Mesendoderm (in vitro differentiated cells): ENCODE data around the gene ZNF469.
A peak's percentile ranks its signal among the peaks of the same experiment; 100 is the strongest.

Experiments used
- DNase-seq: peaks from one replicate; pipeline ENCODE4 v3.0.0; 2013
- H2AK5ac ChIP-seq: 2 replicates; pipeline ENCODE4 v1.6.1; 2013; ENCODE audit warnings: low read length, inconsistent platforms
- H2BK120ac ChIP-seq: 2 replicates; pipeline ENCODE4 v1.6.1; 2013; ENCODE audit warnings: low read depth, mild to moderate bottlenecking, low read length, moderate library complexity, mixed read lengths
- H2BK15ac ChIP-seq: replicated peaks from 2 replicates; pipeline ENCODE4 v1.6.1; 2013; ENCODE audit warnings: low read depth, mild to moderate bottlenecking, moderate library complexity
- H2BK5ac ChIP-seq: 2 replicates; pipeline ENCODE4 v1.6.1; 2013; ENCODE audit warnings: low read length, inconsistent platforms
- H3K18ac ChIP-seq: 2 replicates; pipeline ENCODE4 v1.6.1; 2013; ENCODE audit warnings: mild to moderate bottlenecking, low read length, mixed read lengths
- H3K23ac ChIP-seq: one replicate; pipeline ENCODE4 v1.6.1; 2013; ENCODE audit warnings: low read length
- H3K27ac ChIP-seq: 2 replicates; pipeline ENCODE4 v1.5.1; 2013; ENCODE audit warnings: low read depth, mild to moderate bottlenecking, inconsistent platforms, low read length, moderate library complexity
- H3K27me3 ChIP-seq: 2 replicates; pipeline ENCODE4 v1.6.1; 2013; ENCODE audit warnings: low read length, control low read depth, mild to moderate bottlenecking, inconsistent platforms; ENCODE audit not compliant: insufficient read depth, poor library complexity
- H3K36me3 ChIP-seq: 2 replicates; pipeline ENCODE4 v1.6.1; 2013; ENCODE audit warnings: low read length, inconsistent platforms; ENCODE audit not compliant: control insufficient read depth, insufficient read depth
- H3K4ac ChIP-seq: one replicate; pipeline ENCODE4 v1.6.1; 2013; ENCODE audit warnings: low read depth, mild to moderate bottlenecking, low read length, moderate library complexity
- H3K4me1 ChIP-seq: 2 replicates; pipeline ENCODE4 v1.6.1; 2013; ENCODE audit warnings: low read depth, low read length, inconsistent platforms; ENCODE audit not compliant: control insufficient read depth
- H3K4me2 ChIP-seq: 2 replicates; pipeline ENCODE4 v1.6.1; 2013; ENCODE audit warnings: low read length
- H3K4me3 ChIP-seq: 2 replicates; pipeline ENCODE4 v1.5.1; 2013; ENCODE audit warnings: mild to moderate bottlenecking, low read length
- H3K56ac ChIP-seq: one replicate; pipeline ENCODE4 v1.6.1; 2013; ENCODE audit warnings: low read length
- H3K79me1 ChIP-seq: 2 replicates; pipeline ENCODE4 v1.6.1; 2013; ENCODE audit warnings: low read length, inconsistent platforms
- H3K79me2 ChIP-seq: 2 replicates; pipeline ENCODE4 v1.6.1; 2013; ENCODE audit warnings: mild to moderate bottlenecking, low read length; ENCODE audit not compliant: control insufficient read depth, insufficient read depth
- H3K9ac ChIP-seq: 2 replicates; pipeline ENCODE4 v1.6.1; 2013; ENCODE audit warnings: low read length, inconsistent platforms
- H4K5ac ChIP-seq: one replicate; pipeline ENCODE4 v1.6.1; 2013; ENCODE audit warnings: low read length
- H4K8ac ChIP-seq: one replicate; pipeline ENCODE4 v1.6.1; 2013; ENCODE audit warnings: low read depth, mild to moderate bottlenecking, control low read depth, low read length, moderate library complexity
- WGBS: extraction: QIAGEN DNeasy Blood & Tissue Kit; methylation state at CpG from one replicate; pipeline ENCODE4 v1.1.7; 2013; ENCODE audit warnings: low lambda C conversion rate, missing lambda C conversion rate; ENCODE audit not compliant: insufficient coverage; ENCODE audit errors: extremely low coverage; 5-methylcytosine and 5-hydroxymethylcytosine counted together

ZNF469 gene

DNA sequence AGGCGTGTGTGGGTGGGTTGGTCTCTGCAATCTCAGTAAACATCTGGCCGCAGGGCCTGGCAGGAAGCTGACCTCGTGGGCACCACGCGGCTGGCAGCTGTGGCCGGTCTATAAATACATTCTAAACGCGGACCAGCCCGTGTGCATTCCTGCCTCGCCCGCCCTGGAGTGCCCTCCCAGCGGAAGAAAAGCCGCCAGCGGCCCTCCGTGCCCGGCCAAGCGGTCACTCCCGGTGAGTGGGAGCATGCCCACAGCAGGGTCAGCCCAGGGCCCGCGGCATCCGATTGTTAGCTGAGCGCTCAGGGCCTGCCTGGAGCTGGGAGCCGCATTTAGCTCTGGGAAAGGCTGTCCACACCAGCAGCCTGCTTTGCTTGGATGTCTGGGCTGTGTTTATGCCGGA, 10.3 kb downstream of the ZNF469 start:
- Histone ChIP-seq H3K36me3 (no peaks in the 10 kb centered on the region), H3K4me1 (no peaks in the 10 kb centered on the region), H3K9ac (no peak overlapping the region), H3K4me2 (no peak overlapping the region), H3K79me1 (no peaks in the 10 kb centered on the region), H4K8ac (no peak overlapping the region), H3K4me3 (no peak overlapping the region), H3K56ac (no peak overlapping the region), H2BK15ac (no peak overlapping the region), H3K79me2 (no peaks in the 10 kb centered on the region), H3K18ac (no peak overlapping the region), H2BK5ac (no peak overlapping the region), H3K23ac (no peak overlapping the region), H3K4ac (no peak overlapping the region), H4K5ac (no peak overlapping the region), H3K27ac (no peak overlapping the region), H2BK120ac (no peak overlapping the region), H2AK5ac (no peak overlapping the region), H3K27me3 (no peaks in the 10 kb centered on the region)
- WGBS = no CpG with 5 or more reads among the region's 24 CpGs
- no peak for DNase-seq

DNA sequence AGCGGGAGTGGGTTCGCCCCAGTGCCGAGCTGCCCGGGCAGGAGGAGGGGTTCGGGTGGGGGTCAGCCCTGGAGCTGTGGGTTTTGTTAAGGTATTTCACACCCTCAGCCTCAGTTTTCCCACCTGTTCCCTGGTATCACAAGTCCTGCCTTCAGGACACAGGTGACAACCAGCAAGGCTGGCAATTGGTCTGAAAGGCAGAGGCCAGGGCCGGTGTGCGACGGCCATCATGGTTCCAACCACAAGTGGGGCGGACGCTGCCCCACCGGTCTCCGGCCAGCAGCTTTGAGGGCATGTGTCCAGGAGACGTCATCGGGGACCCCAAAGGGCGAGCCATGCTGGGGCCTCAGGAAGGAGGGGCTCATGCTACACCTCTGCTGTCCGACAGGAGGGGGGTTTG, 10.8 kb downstream of the ZNF469 start:
- Histone ChIP-seq H3K56ac (no peak overlapping the region), H3K4me3 (no peak overlapping the region), H2BK120ac (no peak overlapping the region), H2BK5ac (no peak overlapping the region), H3K4me2 (no peak overlapping the region), H3K79me1 (no peaks in the 10 kb centered on the region), H3K4me1 (no peaks in the 10 kb centered on the region), H3K36me3 (no peaks in the 10 kb centered on the region), H4K5ac (no peak overlapping the region), H3K27ac (no peak overlapping the region), H3K18ac (no peak overlapping the region), H3K27me3 (no peaks in the 10 kb centered on the region), H3K23ac (no peak overlapping the region), H3K79me2 (no peaks in the 10 kb centered on the region), H3K4ac (no peak overlapping the region), H3K9ac (no peak overlapping the region), H2AK5ac (no peak overlapping the region), H2BK15ac (no peak overlapping the region), H4K8ac (no peak overlapping the region)
- WGBS = no CpG with 5 or more reads among the region's 16 CpGs
- no peak for DNase-seq

DNA sequence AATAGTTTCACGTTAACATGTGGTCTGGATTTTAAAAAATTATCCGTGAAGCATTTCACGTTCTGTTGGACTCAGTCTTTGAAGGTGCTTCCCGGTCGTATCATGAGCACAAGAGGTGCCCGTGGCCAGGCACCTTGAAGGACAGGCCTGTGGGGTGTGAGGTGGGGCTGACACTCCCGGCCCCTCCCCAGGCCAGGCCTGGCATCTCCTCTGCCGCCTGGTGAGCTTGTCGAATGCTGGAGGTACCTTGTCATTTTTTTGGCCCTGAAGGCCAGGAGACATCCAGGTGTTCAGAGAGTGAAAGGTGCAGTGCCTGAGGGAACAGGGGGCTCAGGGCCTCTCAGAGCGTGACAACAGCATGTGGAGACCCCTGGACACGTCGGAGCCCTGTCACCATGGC, 11.7 kb downstream of the ZNF469 start:
- Histone ChIP-seq H3K23ac (no peak overlapping the region), H2BK5ac (no peak overlapping the region), H3K79me2 (no peaks in the 10 kb centered on the region), H3K36me3 (no peaks in the 10 kb centered on the region), H3K4ac (no peak overlapping the region), H2AK5ac (no peak overlapping the region), H3K27ac (no peak overlapping the region), H3K9ac (no peak overlapping the region), H4K8ac (no peak overlapping the region), H3K4me1 (no peaks in the 10 kb centered on the region), H3K27me3 (no peaks in the 10 kb centered on the region), H3K79me1 (no peaks in the 10 kb centered on the region), H3K4me2 (no peak overlapping the region), H3K4me3 (no peak overlapping the region), H3K56ac (no peak overlapping the region), H3K18ac (no peak overlapping the region), H2BK120ac (no peak overlapping the region), H4K5ac (no peak overlapping the region), H2BK15ac (no peak overlapping the region)
- WGBS = no CpG with 5 or more reads among the region's 12 CpGs
- no peak for DNase-seq

DNA sequence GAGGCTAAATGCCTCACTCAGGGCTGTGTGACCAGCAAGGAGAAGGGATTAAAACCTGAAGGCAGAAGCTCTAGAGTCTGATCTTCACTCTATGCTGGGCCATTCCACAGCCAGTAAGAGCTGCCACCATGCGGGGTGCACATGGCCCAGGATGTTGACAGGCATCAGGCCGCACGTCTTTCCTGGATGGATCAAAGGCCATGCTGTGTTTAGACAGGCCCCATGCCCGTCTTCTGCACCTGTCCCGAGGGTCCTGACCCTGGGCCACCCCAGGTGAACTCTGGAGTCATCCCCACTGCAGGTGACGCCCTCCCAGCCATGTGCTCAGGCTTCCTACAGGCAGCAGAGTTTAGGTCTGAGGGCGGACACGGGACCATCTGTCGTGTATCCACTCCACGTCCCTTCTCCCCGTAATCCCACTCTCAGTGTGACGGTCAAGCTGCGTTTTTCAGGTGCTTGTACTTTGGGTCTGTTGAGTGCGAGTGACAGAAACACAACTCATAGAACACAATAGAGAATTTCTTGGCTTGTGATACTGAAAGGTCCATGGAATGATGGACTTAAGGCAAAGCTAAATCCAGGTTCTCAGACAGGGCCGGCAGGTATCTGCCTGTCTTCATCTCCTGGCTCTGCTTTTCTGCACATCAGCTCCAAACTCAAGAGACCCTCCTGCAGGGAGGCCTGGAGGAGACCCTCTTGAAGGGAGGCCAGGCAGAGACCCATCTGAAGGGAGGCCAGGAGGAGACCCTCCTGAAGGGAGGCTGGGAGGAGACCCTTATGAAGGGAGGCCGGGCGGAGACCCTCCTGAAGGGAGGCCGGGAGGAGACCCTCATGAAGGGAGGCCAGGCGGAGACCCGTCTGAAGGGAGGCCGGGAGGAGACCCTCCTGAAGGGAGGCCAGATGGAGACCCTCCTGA, 13.2 kb downstream of the ZNF469 start:
- H2BK120ac ChIP-seq = no peak overlapping the region
- H3K79me2 ChIP-seq = no peaks in the 10 kb centered on the region
- no peaks in the 10 kb centered on the region for H3K36me3 ChIP-seq
- peak overlapping the region; percentile 45 for H3K23ac ChIP-seq
- H4K8ac ChIP-seq = no peak overlapping the region
- H3K27me3 ChIP-seq = no peaks in the 10 kb centered on the region
- no peak overlapping the region for H3K4ac ChIP-seq
- H2BK5ac ChIP-seq = no peak overlapping the region
- DNase-seq = no peak
- no peaks in the 10 kb centered on the region for H3K79me1 ChIP-seq
- H2AK5ac ChIP-seq = no peak overlapping the region
- H3K4me3 ChIP-seq = no peak overlapping the region
- no CpG with 5 or more reads among the region's 21 CpGs for WGBS
- no peaks in the 10 kb centered on the region for H3K4me1 ChIP-seq
- H3K27ac ChIP-seq = no peak overlapping the region
- no peak overlapping the region for H3K18ac ChIP-seq
- no peak overlapping the region for H3K4me2 ChIP-seq
- no peak overlapping the region for H3K9ac ChIP-seq
- H2BK15ac ChIP-seq = no peak overlapping the region
- no peak overlapping the region for H4K5ac ChIP-seq
- H3K56ac ChIP-seq = no peak overlapping the region

DNA sequence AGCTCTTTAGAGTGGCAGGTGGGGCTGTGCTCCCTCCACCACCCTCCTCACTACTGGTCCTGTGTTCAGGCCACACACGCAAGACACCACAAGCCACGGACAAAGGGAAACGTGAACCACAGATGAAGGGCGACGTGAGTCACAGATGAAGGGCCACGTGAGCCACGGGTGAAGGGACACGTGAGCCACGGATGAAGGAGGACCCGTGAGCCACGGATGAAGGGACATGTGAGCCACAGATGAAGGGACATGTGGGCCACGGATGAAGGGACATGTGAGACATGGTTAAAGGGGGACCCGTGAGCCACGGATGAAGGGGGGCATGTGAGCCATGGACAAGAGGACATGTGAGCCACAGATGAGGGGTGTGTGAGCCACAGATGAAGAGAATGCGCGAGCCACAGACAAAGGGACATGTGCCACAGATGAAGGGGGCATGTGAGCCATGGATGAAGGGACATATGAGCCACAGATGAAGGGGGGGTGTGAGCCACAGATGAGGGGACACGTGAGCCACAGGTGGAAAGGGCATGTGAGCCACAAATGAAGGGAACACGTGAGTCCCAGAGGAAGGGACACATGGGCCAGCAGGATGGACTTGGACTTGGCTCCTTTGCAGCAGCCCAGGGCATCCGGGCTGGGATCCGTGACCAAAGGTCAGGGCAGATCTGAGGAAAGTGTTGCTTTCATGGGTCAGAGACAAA, 15.6 kb downstream of the ZNF469 start:
- no peak overlapping the region for H2BK120ac ChIP-seq
- no peak overlapping the region for H3K4me3 ChIP-seq
- no CpG with 5 or more reads among the region's 20 CpGs for WGBS

More for the DNA sequence above, 15.6 kb downstream of the ZNF469 start:
- Histone ChIP-seq H3K27me3 (no peaks in the 10 kb centered on the region), H3K79me2 (no peaks in the 10 kb centered on the region), H2BK15ac (no peak overlapping the region), H4K8ac (no peak overlapping the region), H2BK5ac (no peak overlapping the region), H3K18ac (no peak overlapping the region), H3K56ac (no peak overlapping the region), H3K4me1 (no peaks in the 10 kb centered on the region), H3K9ac (no peak overlapping the region), H3K27ac (no peak overlapping the region), H3K36me3 (no peaks in the 10 kb centered on the region), H2AK5ac (no peak overlapping the region), H4K5ac (no peak overlapping the region), H3K4ac (no peak overlapping the region), H3K79me1 (no peaks in the 10 kb centered on the region), H3K4me2 (no peak overlapping the region), H3K23ac (no peak overlapping the region)
- DNase-seq = no peak
